Skin of body (tissue), 3 donors: Measurements from ENCODE around the gene PCDH9. TPM values are rescaled to one million over a fixed set of nuclear protein-coding genes. Genes with fewer than 3 reads are reported as not detected.
"Not testable (repeated sequence)": the region's sequence is repeated elsewhere in the genome, so short reads cannot be mapped to it uniquely, and the experiment has no call there.

Experiments used
- DNase-seq: peaks from one replicate; lab custom pipeline; 2025; lab: John Stamatoyannopoulos, UW
- small RNA-seq: library from RNA; depleted of rRNA; stranded (forward); fragments of <200 nt; gene quantifications from one replicate; pipeline ENCODE3, GENCODE V24; 2014; ENCODE audit warnings: low replicate concordance
- total RNA-seq: library from RNA; depleted of rRNA; stranded (reverse); fragments of >200 nt; gene quantifications from one replicate; pipeline ENCODE4 v1.2.3, GENCODE V29; 2014

The PCDH9 gene
- total RNA-seq, 1 donor from 2014 or later: 5.5 TPM

DNA sequence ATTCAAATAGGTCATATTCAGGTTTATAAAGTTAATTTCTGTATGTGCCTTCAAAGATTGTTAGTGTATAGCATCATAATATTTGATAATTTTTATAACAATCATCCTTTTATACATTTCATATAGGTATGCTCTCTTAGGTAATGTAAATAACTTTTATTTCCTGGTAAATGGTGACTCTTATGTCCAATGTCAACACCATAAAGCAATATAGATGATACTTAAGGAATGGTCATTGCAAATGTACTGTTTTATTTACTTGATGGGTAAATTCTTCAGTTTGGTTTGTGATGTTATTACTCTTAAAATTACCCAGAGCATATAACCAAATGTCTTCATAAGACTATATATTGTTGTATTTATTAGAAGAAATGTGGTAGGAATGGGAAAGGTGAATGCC lies 928.7 kb downstream of the PCDH9 start:
- DNase-seq: no peak

DNA sequence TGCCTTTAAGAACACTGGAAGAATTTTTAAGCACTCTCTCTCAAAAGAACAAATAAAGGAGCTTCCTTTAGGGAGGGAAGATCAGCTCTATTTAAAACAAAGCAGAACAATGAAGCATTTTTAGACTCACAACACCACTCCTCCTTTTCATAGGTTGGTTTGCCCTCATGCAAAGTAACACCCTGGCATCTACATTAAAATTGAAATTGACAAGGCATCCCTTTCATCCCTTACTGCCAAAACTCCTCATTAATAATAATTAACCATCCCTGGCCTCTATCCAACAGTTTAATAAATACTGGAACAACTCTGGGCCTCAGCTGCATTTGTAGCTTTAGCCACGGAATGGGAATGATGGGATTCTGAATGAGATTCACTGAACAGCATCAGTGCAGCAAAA lies 929.1 kb downstream of the PCDH9 start:
- DNase-seq: no peak

DNA sequence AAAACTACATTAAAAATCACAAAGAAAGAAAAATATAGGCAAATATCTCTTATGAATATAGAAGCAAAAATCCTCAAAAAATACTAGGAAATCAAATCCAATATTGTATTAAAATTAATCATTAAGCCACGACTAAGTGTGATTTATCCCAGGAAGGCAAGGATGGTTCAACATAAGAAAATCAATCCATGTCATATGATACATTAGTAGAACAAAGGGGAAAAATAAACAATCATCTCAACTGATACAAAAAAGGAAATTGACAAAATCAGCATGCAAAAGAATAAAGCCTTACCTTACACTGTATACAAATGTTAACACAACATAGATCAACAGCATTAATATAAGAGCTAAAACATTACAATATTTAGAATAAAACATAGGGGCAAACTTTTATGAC lies 933.3 kb downstream of the PCDH9 start:
- DNase-seq: no peak

DNA sequence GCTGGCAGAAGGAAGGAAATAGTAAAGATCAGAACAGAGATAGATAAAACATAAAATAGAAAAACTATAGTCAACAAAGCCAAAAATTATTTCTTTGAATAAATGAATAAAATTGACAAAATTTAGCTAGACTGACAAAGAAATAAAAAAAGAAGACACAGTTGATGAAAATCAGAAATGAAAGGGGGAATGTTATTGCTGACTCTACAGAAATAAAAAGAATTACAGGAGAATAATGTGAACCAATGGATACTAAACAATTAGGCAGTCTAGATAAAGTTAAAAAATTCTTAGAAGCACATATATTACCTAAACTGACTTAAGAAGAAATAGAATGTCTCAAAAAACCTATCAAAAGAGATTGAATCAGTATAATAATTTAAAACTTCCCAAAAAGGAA lies 933.8 kb downstream of the PCDH9 start:
- no peak for DNase-seq

DNA sequence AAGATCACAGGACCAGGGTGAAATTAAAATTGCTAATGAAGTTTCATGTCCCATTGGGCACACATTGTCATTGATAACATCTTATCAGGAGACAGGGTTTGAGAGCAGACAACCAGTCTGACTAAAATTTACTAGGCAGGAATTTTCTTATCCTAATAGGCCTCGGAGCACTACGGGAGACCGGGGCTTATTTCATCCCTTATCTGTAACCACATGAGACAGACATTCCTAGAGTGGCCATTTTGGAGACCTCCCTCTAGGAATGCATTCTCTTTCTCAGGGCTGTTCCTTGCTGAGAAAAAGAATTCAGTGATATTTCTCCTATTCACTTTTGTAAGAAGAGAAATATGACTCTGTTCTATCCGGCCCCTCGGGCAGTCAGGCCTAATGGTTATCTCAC lies 943.3 kb downstream of the PCDH9 start:
- not testable (repeated sequence) for DNase-seq

DNA sequence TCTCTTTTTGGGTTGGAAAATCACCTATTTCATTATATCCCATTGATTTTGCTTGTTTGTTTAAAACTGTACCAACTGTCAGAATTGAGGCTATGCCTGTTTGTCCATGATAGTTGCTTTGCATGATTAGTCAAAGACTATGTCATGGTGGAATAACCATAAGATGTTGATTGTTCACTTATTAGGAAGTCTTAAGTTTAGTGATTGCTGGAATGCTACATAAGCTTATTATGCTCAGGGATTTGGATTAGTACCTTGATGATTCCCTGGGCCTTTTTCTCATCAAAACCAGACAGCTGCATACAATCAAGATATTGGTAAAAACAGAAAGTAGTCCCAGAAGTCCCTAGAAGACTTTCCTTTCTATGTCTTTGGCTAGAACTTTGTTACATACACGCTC lies 954.7 kb downstream of the PCDH9 start:
- no peak for DNase-seq

DNA sequence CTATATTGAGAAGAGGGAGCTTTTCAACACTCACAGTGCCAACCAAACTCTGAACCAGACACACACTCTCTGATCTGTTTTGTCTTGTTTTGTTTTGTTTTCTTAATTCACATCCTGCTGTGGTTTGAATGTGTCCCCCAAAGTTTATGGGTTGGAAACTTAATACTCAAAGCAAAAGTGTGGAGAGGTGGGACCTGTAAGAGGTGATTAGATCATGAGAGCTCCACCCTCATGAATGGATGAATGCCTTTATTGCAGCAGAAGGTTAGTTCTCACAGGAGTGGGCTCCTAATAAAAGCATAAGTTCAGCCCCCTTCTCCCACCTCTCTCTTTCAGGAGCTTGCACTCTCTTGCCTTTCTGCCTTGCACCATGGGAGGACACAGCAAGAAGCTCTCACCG lies 957.1 kb downstream of the PCDH9 start:
- DNase-seq: no peak

DNA sequence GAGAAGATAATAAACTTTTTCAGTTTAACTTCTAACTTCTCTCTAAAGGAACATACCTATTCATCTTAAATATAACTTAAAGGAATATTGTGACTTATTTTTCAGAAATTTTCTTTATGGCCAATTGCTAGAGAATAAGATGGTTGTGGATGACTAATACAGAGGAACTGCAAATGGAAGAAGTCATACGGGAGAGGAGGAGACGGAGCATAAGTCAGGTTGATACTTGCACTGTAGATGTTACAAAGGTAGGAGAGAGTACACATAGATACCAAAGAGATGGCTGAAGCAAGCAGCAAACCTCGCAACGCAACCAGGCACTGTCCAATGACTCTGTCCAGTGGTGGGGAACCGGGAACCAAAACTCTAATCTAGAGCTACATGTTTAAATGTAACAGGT lies 963.4 kb downstream of the PCDH9 start:
- no peak for DNase-seq

DNA sequence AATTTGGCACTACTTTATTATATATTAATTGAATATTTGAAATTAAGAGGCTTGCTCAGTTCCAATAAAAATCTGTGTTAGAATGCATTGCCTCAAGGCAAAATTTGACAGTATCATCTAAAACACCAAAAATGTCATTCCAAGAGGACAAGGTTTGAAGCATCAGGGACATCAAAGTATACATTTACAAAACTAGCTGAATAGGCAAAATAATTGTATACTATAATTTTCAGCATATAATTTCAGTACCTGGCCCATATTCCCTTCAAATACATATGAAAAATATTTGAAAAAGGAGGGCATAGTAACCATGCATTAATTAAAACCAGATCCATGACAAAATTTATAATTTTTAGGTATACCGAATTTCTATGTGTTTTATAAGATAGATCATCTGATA lies 963.8 kb downstream of the PCDH9 start:
- DNase-seq: no peak

DNA sequence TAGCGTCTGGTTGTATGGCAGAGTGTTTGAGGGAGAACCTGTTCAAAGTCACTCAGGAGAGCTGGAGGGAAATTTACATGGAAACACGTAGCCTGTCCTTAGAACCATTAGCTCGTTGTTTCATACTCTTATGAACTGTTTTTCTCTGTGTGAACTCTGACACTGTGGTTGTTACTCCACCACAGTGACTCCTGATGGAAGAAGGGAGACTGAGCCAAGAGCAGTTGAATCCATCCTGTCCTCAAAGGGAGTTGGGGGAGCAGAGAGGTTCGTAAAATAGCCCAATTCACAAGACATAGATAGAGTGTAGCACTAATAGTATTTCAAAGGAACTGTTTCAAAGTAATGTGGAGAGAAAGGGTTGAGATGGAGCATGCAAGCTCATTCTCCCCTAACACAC lies 964.8 kb downstream of the PCDH9 start:
- no peak for DNase-seq

DNA sequence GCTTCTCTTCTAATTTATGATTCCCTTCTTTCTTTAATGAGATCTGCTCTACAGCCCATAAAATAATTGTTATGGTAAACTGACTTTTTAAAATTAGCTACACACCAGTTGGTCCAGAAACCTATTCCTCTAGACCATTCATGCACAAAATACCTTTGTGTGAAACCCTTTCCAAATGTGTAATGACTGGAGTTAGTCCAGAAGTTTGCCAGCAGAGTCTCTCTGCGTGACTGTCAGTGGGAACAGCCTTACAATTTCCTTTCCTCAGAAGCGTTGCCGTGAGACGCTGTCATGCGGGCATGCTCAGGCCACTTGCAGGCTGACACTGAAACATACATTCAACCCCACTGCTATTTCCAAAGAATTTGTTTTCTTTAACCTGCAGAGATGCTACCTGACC lies 965.2 kb downstream of the PCDH9 start:
- no peak for DNase-seq

DNA sequence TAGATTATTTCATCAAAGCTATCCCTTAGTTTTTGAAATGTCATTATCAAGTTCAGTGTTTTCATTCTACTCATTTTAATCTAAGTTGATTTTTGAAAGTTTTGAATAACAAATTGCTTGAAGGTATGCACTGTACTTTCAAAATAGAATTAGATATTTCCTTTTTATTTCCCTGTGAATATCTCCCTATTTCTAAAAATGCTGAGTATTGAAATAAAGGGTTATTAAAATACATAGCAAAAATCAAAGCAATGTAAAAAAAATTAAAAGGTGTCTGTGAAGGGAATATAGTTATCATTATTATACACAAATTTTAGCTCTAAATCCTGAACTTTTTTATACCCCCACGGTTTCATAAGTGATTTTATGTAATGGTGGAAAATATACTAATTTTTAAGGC lies 967.8 kb downstream of the PCDH9 start:
- DNase-seq: no peak

DNA sequence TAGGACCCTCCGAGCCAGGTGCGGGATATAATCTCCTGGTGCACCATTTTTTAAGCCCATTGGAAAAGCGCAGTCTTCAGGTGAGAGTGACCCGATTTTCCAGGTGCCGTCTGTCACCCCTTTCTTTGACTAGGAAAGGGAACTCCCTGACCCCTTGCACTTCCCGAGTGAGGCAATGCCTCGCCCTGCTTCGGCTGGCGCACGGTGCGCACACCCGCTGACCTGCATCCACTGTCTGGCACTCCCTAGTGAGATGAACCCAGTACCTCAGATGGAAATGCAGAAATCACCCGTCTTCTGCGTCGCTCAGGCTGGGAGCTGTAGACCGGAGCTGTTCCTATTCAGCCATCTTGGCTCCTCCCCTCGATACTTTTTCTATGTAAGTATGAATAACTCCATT lies 970.7 kb downstream of the PCDH9 start:
- not testable (repeated sequence) for DNase-seq

Small RNA genes lying within 50 kb of the gene (small RNA-seq; reads per million reads assigned to genes)
- gene RNU7-87P: not detected
